HT1080 (cell line): Measurements from ENCODE around the gene LRP5. TPM values are rescaled to one million over a fixed set of nuclear protein-coding genes. Genes with fewer than 3 reads are reported as not detected.
"Not testable (repeated sequence)": the region's sequence is repeated elsewhere in the genome, so short reads cannot be mapped to it uniquely, and the experiment has no call there.

ENCODE experiments used
- DNase-seq: peaks from one replicate; pipeline ENCODE4 v3.0.0-alpha.2; 2015; ENCODE audit warnings: low read depth
- total RNA-seq: library from RNA; depleted of rRNA; stranded (reverse); fragments of >200 nt; shearing (Covaris generic); gene quantifications from 2 replicates; pipeline ENCODE4 v1.2.3, GENCODE V29; 2014

The LRP5 gene
- total RNA-seq, 1 experiment from 2014 or later, result 20.8 TPM

DNA sequence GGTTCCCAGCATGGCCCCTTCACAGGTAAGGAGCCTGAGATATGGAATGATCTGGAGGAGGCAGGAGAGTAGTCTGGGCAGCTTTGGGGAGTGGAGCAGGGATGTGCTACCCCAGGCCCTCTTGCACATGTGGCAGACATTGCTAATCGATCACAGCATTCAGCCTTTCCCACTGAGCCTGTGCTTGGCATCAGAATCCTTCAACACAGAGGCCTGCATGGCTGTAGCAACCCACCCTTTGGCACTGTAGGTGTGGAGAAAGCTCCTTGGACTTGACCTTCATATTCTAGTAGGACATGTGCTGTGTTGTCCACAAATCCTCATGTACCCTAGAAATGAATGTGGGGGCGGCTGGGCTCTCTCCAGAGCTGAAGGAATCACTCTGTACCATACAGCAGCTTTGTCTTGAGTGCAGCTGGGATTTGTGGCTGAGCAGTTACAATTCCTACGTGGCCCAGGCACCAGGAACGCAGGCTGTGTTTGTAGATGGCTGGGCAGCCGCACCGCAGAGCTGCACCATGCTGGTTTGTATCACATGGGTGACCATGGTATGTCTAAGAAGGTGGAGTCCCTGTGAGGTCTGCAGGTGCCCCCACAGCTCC lies 126.4 kb downstream of the LRP5 start:
- no peak for DNase-seq

GRCh38 chr11:68439355-68440065 lies 127.1 kb downstream of the LRP5 start:
- DNase-seq, result no peak

DNA sequence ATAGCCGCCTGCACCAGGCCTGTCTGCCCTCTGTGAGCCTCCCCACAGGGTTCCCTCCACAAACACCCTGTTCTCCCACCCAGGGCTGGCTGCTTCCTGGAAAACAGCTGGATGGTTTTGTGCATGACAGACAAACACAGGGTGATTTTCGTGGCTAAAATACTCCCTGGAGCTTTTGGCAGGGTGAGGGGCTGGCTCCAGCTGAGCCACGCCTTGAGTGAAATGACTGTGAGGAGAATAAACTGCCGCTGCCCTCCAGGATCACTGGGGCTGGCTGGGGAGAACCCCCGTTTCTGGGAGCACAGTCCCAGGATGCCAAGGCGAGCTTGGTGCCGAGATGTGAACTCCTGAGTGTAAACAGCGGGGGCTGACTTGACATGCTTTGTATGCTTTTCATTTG lies 127.8 kb downstream of the LRP5 start:
- no peak for DNase-seq

GRCh38 chr11:68441466-68442230 lies 129.3 kb downstream of the LRP5 start:
- peak; percentile 64 for DNase-seq

- no peak for DNase-seq
Measured at GRCh38 chr11:68442433-68442832, 130.0 kb downstream of the LRP5 start.

- DNase-seq, result no peak
Measured at GRCh38 chr11:68444566-68444965, 132.2 kb downstream of the LRP5 start.

DNA sequence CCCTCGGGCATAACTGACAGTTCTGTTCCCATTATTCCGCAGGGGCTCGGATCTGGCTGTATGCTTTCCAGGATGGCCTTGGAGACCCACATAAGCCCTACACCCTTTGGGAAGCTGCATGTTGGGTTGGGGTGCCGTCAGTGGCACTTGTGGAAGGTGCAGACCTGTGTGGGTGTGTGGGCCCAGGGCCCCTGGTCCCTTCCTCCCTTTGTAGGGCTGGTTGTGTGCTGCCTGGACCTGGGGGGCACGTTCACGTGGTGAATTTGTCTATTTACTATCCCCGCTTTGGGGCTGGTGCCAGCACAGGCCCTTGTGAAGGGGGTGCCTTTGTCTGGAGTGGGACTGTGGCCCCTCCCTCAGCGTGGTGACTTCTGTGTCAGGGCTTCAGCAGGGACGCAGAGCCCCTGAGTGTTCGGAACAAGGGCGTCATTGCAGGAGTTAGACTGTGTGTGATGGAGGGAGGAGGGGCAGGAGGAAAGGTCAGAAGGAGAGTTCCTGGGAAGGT lies 133.2 kb downstream of the LRP5 start:
- no peak for DNase-seq

DNA sequence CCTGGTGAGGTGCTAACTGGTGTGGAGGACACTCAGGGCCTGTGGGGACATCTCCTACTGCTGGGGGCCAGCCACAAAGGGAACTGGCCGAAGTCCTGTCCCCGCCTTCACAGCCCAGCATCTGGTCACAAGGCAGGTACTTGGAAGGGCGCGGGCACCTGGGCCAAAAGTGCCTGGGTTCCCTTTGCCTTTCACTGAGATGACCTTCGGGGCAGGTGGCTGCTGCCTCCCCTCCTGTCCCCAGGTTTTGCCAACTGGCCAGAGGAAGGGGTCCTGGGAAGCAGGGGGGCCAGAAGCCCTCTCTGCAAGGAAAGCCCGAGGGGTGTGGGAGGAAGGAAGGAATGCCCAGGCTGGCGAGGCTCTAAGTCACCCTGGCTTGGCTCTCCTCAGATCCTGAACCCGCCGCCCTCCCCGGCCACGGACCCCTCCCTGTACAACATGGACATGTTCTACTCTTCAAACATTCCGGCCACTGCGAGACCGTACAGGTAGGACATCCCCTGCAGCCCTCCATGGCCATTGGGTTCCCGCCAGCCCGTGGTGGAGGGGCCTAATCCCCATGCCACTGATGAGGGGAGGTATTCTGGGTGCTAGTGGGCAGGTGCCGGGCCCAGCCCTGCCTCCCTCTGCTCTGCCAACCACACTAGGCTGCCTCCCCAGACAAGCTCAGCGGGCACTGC lies 133.8 kb downstream of the LRP5 start:
- DNase-seq, result no peak

- DNase-seq, result peak; percentile 59
Measured at GRCh38 chr11:68447015-68447801, 134.8 kb downstream of the LRP5 start.

GRCh38 chr11:68447914-68448313 lies 135.5 kb downstream of the LRP5 start:
- not testable (repeated sequence) for DNase-seq

DNA sequence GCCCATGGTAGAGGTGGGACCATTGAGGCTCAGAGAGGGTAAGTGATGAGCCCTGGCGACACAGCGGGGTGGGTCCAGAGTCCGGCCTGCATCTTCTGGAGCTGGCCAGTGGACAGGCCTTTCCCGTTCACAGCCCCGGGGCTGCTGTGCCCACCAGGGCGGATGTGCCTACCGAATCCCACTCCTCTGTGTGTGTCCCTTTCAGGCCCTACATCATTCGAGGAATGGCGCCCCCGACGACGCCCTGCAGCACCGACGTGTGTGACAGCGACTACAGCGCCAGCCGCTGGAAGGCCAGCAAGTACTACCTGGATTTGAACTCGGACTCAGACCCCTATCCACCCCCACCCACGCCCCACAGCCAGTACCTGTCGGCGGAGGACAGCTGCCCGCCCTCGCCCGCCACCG lies 136.2 kb downstream of the LRP5 start:
- DNase-seq, result no peak

GRCh38 chr11:68449951-68450350 lies 137.6 kb downstream of the LRP5 start:
- DNase-seq, result no peak

- DNase-seq, result no peak
Measured at GRCh38 chr11:68450711-68451110, 138.3 kb downstream of the LRP5 start.

DNA sequence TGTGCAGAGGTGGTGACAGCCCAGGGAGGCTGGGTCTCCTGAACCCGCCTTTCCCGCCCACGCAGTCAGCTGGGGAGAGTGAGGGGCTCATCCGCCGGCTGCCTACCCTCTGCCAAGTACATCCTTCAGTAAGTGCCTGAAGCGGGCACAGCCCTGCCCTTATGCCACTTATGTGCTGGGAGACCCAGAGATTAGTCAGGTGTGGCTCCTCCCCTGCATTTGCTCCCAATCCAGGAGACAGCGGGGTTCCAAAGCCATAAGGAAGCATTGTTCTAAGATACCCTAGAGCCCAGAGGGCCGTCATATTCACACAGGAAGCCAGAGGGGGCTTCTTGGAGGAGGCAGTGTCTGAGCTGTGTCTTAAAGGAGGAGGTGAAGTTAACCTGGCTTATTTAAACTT lies 142.4 kb downstream of the LRP5 start:
- DNase-seq, result peak; percentile 27

DNA sequence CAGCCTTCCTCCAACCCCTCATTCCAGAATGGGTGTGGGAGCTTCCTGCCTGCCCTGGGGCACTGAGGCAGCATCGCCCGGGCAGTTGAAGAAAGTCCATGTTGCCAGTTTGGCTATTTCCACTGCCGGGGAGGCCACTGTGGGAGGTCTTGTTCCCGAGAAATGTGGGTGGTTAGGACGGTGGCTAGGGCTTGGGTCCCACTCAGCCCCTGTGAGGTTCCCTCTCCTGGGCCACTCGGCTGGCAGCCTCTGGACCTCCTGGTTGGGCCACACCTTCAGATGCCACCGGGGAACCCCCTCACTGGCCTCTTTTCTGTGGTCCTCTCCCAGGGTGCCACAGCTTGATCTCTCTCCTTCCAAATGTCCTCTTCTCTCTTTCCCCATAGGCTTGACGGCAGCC lies 143.1 kb downstream of the LRP5 start:
- no peak for DNase-seq

DNA sequence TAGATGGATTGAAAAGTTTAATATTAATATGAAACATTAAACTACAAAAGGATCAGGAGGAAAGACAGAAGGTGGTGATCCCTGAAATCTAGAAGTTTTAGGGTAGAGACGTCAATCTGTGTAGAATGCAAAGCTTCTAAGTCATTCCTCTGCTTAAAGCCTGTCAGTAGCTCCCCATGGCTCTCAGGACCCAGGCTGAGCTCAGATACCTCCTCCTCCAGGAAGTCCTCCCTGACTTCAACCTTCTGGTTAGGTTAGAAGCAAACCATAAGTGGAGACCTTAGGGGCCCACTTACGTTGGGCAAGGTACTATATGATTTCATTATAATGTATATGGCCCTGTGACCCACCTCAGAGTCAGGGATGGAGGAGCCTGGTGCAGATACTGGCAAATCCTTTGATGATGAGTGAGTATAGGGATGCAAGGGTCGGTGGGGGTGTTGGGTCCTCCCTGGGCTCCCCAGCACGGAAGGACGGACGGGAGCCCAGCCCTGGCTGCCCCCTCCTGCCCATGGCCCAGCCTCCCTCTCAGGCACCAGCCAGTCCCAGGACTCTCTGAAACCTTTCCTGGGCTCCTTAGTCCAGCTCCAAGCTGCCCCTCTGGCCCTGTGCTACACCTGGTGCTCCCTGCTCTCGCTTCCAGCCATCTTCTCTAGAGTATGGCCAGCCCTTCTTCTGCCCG lies 145.0 kb downstream of the LRP5 start:
- DNase-seq, result no peak

DNA sequence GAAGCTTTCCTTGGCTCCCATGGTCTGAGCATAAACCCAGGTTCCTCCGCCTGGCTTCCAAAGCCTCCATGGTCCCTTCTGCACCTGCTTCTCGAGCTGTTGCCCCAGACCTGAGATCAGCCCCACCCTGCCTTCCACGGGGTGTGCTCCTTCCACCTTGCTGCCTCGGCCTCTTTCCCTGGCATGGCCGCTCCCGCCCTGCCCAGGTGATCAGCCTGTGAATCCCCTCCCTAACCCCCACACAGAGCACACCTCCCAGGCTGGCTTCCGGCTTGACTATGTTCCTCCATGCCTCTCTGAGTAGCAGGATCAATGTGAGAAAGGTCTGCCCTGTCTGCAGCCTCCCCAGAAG lies 145.5 kb downstream of the LRP5 start:
- no peak for DNase-seq

- DNase-seq, result not testable (repeated sequence)
Measured at GRCh38 chr11:68458340-68458739, 145.9 kb downstream of the LRP5 start.

DNA sequence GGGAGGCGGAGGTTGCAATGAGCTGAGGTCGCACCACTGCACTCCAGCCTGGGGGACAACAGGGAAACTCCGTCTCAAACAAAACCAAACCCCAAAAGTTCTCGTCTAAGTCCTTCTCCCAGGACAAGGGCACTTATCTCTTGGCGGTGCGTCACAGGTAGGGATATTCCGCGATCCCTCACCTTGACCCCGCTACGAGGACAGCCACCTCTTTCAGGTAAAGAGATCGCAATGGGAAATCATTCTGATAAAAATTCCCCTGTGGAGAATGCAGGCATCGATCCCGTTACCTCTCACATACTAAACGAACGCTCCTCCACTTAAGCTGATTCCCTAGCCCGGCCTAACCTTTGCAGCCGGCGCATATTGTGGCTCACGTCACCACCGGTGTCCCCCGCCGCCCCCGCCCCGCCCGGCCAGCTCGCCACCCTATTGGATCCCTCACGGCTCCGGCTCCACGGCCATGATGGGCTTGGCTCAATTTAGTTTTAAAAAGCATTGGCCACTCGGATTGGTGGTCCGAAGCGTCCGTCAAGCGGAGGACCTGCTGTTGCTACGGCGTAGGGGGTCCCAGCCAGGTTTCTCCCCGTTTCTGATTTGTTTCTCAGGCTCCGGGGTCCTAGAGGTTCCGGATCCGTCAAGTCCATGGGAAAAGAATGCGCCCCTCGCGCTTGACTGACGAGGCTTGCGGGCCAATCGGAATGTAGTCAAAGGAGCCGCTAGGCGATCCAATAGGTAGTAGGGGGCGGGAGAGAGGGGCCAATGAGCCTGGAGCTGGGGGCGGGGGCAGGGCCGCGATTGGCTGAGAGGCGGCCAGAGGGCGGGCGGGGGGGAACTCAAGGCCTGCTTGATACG lies 147.7 kb downstream of the LRP5 start:
- DNase-seq, result peak; percentile 92
